Sigmoid colon (tissue), 7 donors: ENCODE measurements around the gene ERGIC1. TPM values are rescaled to one million over a fixed set of nuclear protein-coding genes. Genes with fewer than 3 reads are reported as not detected.

Experiments
- DNase-seq: peaks from one replicate; pipeline ENCODE4 v3.0.0-alpha.2; 2019
- H3K27ac ChIP-seq, 4 donors: fragments of 200-600 bp; sonication (generic); one replicate each; pipeline ENCODE4 v1.5.1; 2016 to 2019; ENCODE audit warnings: mild to moderate bottlenecking in 1 of 4
- H3K27me3 ChIP-seq, 3 donors: fragments of 200-600 bp; sonication (generic); one replicate each; pipeline ENCODE4 v1.5.1; 2019; ENCODE audit warnings: mild to moderate bottlenecking in 1 of 3
- H3K36me3 ChIP-seq, 4 donors: fragments of 200-600 bp; sonication (generic); one replicate each; pipeline ENCODE4 v1.5.1; 2016 to 2019
- H3K4me1 ChIP-seq, 4 donors: fragments of 200-600 bp; sonication (generic); one replicate each; pipeline ENCODE4 v1.5.1; 2017 to 2019
- H3K4me3 ChIP-seq, 4 donors: fragments of 200-600 bp; sonication (generic); one replicate each; pipeline ENCODE4 v1.5.1; 2017 to 2019; ENCODE audit warnings: mild to moderate bottlenecking in 2 of 4, moderate library complexity in 1 of 4
- H3K9me3 ChIP-seq, 4 donors: fragments of 200-600 bp in 3 of 4; sonication (generic) in 3 of 4; one replicate each; pipeline versions ENCODE4 v1.5.1 to v1.6.1; 2013 to 2019
- CTCF ChIP-seq, 4 experiments: fragments of 450-650 bp in 3 of 4; fragments of 200-600 bp in 1 of 4; IDR thresholded peaks; one replicate each; pipeline ENCODE4 v1.5.1; 2016 to 2019; ENCODE audit warnings: antibody characterized with exemption in 4 of 4, mild to moderate bottlenecking in 3 of 4, moderate library complexity in 2 of 4
- EP300 ChIP-seq, 4 donors: sonication (generic); formaldehyde crosslinking; IDR thresholded peaks; one replicate each; pipeline ENCODE4 v1.6.1; 2017; ENCODE audit warnings: antibody characterized with exemption in 4 of 4
- POLR2A ChIP-seq, 2 donors: fragments of 450-650 bp; IDR thresholded peaks; one replicate each; pipeline ENCODE4 v1.6.1; 2016; ENCODE audit warnings: antibody characterized with exemption in 2 of 2, mild to moderate bottlenecking in 2 of 2, moderate library complexity in 2 of 2
- POLR2AphosphoS5 ChIP-seq, 4 donors: sonication (generic); formaldehyde crosslinking; IDR thresholded peaks; one replicate each; pipeline ENCODE4 v1.6.1; 2017; ENCODE audit warnings: antibody characterized with exemption in 4 of 4
- WGBS, 2 donors: extraction: QIAGEN DNeasy Blood & Tissue Kit; methylation state at CpG; one replicate each; pipeline ENCODE4 v1.1.7; 2013; 5-methylcytosine and 5-hydroxymethylcytosine counted together
- intact Hi-C: fragments of 100-400 bp; cut with DNase I; formaldehyde crosslinking; loops from one replicate; pipeline ENCODE4 v1.15.1; 2023
- polyA plus RNA-seq, 3 donors: library from polyadenylated mRNA; stranded (reverse); fragments of 200-250 nt; gene quantifications; one replicate each; pipeline ENCODE4 v1.2.3, GENCODE V29; 2013
- total RNA-seq, 4 donors: library from RNA; depleted of rRNA; stranded (reverse); fragments of >200 nt; gene quantifications; one replicate each; pipeline ENCODE4 v1.1.0, GENCODE V29; 2016
- donor health status: healthy with polysubstance abuse.
- donor health status: Bipolar disorder and iron deficiency.
- donor health status: healthy.

ERGIC1 gene
- total and polyA plus RNA-seq, 7 donors: 80.6 to 160 (median 117) TPM

DNA sequence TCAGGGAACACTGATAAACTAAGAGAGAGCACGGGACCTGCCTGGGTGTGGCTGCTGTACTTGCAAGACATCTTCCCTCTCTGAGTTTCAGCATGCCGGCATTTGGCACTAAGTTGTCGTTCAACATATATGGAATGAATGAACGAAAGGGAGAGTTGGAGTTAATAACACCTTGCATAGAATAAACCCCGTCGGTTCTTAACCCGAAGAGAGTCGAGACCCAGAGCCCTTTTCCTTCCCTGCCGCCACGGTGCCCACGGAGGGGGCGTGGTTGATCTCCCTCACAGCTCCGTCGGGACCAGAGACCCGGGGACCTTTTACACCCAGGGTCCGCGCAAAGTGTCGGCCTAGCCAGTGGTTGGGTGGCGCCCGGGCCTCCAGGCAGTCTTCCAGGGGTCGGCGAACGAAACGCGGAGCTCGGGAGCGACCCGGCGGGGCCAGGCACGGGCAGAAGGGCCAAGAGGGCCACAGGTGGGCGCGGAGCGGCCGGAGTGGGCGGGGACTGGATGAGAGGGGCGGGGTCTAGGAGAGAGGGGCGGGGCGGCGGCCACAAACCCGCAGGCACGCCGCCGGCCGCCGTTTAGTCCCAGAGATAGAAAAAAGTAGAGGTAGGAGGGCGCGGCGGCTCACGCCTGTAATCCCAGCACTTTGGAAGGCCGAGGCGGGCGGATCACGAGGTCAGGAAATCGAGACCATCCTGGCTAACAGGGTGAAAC lies 124.4 kb downstream of the ERGIC1 start:
- TF ChIP-seq EP300 (IDR thresholded peaks at IDR 0.05): no peak
- peak overlapping the region; percentile 81 to 90 (median 88) for H3K27ac ChIP-seq
- peaks cover 0 to 37% (median 21%) of the 10 kb centered on the region in 4 donors for H3K4me1 ChIP-seq
- H3K27me3 ChIP-seq: no peaks in the 10 kb centered on the region
- peak overlapping the region; percentile 60 to 97 (median 84) for H3K4me3 ChIP-seq
- H3K36me3 ChIP-seq: peaks cover 0 to 13% (median 2%) of the 10 kb centered on the region in 4 donors
- intact Hi-C loops: no loop called here
- 1 to 3% methylated on average over 54 of the region's 54 CpGs for WGBS, 2 donors
- H3K9me3 ChIP-seq: no peaks in the 10 kb centered on the region
- DNase-seq: peak; percentile 80

- Histone ChIP-seq H3K9me3 (no peaks in the 10 kb centered on the region), H3K4me3 (peak overlapping the region; percentile 60 to 97 (median 84)), H3K27ac (peak overlapping the region; percentile 81 to 90 (median 88)), H3K36me3 (peaks cover 0 to 19% (median 5%) of the 10 kb centered on the region in 4 donors), H3K4me1 (peaks cover 0 to 31% (median 21%) of the 10 kb centered on the region in 4 donors), H3K27me3 (no peaks in the 10 kb centered on the region)
- WGBS, 2 donors: 12 to 14% methylated on average over 28 of the region's 28 CpGs
- no peak for TF ChIP-seq CTCF (IDR thresholded peaks at IDR 0.05)
- intact Hi-C loops: loop anchor here (5.0 kb wide), 1 partner anchor 182 kb away; the partner anchor contains the start of gene BNIP1
- no peak for DNase-seq
Measured at GRCh38 chr5:172959824-172960799, 126.1 kb downstream of the ERGIC1 start.

DNA sequence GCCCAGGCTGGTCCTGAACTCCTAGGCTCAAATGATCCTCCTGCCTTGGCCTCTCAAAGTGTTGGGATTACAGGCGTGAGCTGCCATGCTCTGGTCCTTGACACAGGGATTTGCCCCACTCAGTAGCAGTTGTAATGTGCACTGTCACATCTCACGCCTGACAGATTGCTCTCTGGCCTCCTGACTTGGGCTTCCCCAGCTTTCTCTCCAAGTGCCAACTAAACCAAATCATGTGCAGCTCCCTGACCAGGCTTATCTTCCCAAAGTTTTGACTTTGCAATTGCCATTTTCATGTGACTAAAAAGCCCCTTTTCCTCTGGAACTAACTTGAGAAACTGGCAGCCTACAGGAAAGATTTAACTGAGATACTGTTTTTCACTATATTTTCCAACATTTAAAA lies 135.9 kb downstream of the ERGIC1 start:
- Histone ChIP-seq H3K27ac (peak overlapping the region in 1 of 4 donors; percentile 26), H3K4me3 (no peak overlapping the region), H3K9me3 (no peaks in the 10 kb centered on the region), H3K27me3 (no peaks in the 10 kb centered on the region), H3K36me3 (peaks cover 0 to 30% (median 9%) of the 10 kb centered on the region in 4 donors), H3K4me1 (no peaks in the 10 kb centered on the region)
- no peak for DNase-seq
- intact Hi-C loops: no loop called here
- whole genome bisulfite sequencing, 2 donors: 93 to 96% methylated on average over 2 of the region's 2 CpGs
- TF ChIP-seq POLR2AphosphoS5 (IDR thresholded peaks at IDR 0.05) (no peak), EP300 (IDR thresholded peaks at IDR 0.05) (no peak), CTCF (IDR thresholded peaks at IDR 0.05) (no peak), POLR2A (IDR thresholded peaks at IDR 0.05) (no peak)

- no peak for DNase-seq
- H3K27ac ChIP-seq: no peak overlapping the region
- WGBS, 2 donors: 79 to 90% methylated on average over 3 of the region's 3 CpGs
- H3K4me3 ChIP-seq: no peak overlapping the region
- H3K27me3 ChIP-seq: no peaks in the 10 kb centered on the region
- TF ChIP-seq CTCF (IDR thresholded peaks at IDR 0.05): no peak
- no peak for TF ChIP-seq POLR2AphosphoS5 (IDR thresholded peaks at IDR 0.05)
- no peak for TF ChIP-seq POLR2A (IDR thresholded peaks at IDR 0.05)
- TF ChIP-seq EP300 (IDR thresholded peaks at IDR 0.05): no peak
- no peaks in the 10 kb centered on the region for H3K4me1 ChIP-seq
- H3K9me3 ChIP-seq: no peaks in the 10 kb centered on the region
- H3K36me3 ChIP-seq: peaks cover 0 to 19% (median 6%) of the 10 kb centered on the region in 4 donors
- intact Hi-C loops: no loop called here
Measured at GRCh38 chr5:172971482-172971881, 137.4 kb downstream of the ERGIC1 start.

GRCh38 chr5:172972552-172972951 lies 138.5 kb downstream of the ERGIC1 start:
- H3K27me3 ChIP-seq: no peaks in the 10 kb centered on the region
- no peak for DNase-seq
- intact Hi-C loops: no loop called here
- H3K36me3 ChIP-seq: peaks cover 0 to 19% (median 6%) of the 10 kb centered on the region in 4 donors
- H3K4me1 ChIP-seq: no peaks in the 10 kb centered on the region
- H3K4me3 ChIP-seq: no peak overlapping the region
- WGBS, 2 donors: 90 to 94% methylated on average over 5 of the region's 5 CpGs
- no peak for TF ChIP-seq CTCF (IDR thresholded peaks at IDR 0.05)
- no peak for TF ChIP-seq EP300 (IDR thresholded peaks at IDR 0.05)
- no peak for TF ChIP-seq POLR2A (IDR thresholded peaks at IDR 0.05)
- no peak for TF ChIP-seq POLR2AphosphoS5 (IDR thresholded peaks at IDR 0.05)
- no peaks in the 10 kb centered on the region for H3K9me3 ChIP-seq
- H3K27ac ChIP-seq: no peak overlapping the region
